Astrocyte (in vitro differentiated cells and primary cell): ENCODE results near the gene SSBP3.

Experiments used
- EZH2 ChIP-seq: IDR thresholded peaks from 2 replicates; pipeline ENCODE4 v1.6.1; 2012; ENCODE audit warnings: mild to moderate bottlenecking, low read length, inconsistent platforms; ENCODE audit not compliant: insufficient read depth
- TF ChIP-seq, protein P1 (sequence below): IDR thresholded peaks from 2 replicates; pipeline ENCODE4 v1.5.1; 2011; ENCODE audit warnings: low read depth, mild to moderate bottlenecking, inconsistent platforms, low read length, moderate library complexity; ENCODE audit not compliant: insufficient read depth

DNA sequence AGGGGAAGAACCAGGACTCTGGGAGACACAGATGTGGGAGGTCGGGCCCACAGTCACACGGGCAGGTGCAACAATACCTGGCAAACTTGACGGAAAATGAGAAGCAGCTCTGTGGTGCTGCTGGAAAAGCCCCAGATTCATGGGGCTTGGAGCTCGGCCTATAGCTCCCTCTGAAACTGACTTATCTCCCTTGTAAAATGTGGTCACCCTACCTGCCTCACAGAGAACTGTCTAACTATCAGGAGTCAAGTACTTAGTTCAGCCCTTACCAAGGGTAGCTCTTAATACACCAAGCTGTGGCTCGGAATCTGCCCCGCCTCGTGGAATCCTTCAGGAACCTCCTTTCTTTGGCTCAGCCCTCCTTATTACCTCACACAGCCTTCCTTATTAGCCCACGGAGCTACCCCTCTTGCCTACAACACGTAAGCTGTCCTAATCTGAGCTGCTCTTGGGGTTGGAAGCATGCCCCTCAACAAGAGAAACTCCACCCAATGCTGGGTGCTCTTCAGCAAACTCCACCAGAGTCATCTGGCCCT is 137.4 kb downstream of the SSBP3 start:
- TF ChIP-seq, protein P1, sequence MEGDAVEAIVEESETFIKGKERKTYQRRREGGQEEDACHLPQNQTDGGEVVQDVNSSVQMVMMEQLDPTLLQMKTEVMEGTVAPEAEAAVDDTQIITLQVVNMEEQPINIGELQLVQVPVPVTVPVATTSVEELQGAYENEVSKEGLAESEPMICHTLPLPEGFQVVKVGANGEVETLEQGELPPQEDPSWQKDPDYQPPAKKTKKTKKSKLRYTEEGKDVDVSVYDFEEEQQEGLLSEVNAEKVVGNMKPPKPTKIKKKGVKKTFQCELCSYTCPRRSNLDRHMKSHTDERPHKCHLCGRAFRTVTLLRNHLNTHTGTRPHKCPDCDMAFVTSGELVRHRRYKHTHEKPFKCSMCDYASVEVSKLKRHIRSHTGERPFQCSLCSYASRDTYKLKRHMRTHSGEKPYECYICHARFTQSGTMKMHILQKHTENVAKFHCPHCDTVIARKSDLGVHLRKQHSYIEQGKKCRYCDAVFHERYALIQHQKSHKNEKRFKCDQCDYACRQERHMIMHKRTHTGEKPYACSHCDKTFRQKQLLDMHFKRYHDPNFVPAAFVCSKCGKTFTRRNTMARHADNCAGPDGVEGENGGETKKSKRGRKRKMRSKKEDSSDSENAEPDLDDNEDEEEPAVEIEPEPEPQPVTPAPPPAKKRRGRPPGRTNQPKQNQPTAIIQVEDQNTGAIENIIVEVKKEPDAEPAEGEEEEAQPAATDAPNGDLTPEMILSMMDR, result no peak
- no peak for TF ChIP-seq EZH2
